Measurements from ENCODE around the gene CAMK1D. TPM values are rescaled to one million over a fixed set of nuclear protein-coding genes. Genes with fewer than 3 reads are reported as not detected.

The CAMK1D gene
- total and polyA plus RNA-seq, 10 of the 15 experiments (the other 5 are each of a cell fraction or from before 2014, with no cell fraction given) = 2.1 to 35.5 (median 14.7) TPM

DNA sequence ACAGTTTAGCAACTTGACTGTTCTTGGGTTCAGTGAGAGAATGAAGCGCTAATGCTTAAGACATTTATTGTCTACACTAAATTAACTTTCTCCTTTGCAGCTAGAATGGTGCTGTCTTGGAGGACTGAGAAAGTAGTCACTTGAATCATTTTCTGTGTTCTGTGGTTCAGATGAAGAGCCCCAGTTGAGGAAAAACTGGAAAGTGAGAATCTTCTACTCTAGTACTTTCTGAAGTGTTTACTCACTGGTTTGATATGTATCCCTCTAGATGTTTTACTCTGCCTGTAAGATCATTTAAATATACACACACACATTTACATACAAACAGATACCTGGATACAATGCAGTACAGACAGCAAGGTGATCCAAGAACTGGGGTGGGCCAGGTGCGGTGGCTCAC lies 308.1 kb downstream of the CAMK1D start (continued):
- TF ChIP-seq TCF12 (IDR thresholded peaks at IDR 0.05; ENCODE audit: low read depth, low read length) (no peak), PAX5 (IDR thresholded peaks at IDR 0.05; ENCODE audit: borderline replicate concordance, low read depth, low read length) (no peak), EED (IDR thresholded peaks at IDR 0.05; ENCODE audit: low read depth) (no peak), SMARCA5 (IDR thresholded peaks at IDR 0.05) (no peak), CBX5 (IDR thresholded peaks at IDR 0.05; ENCODE audit: low read depth) (no peak), RFX5 (IDR thresholded peaks at IDR 0.05; ENCODE audit: low read depth, low read length) (no peak), RELA (IDR thresholded peaks at IDR 0.05; ENCODE audit: borderline replicate concordance, partially characterized antibody) (no peak), PBX3 (IDR thresholded peaks at IDR 0.05; ENCODE audit: insufficient replicate concordance, low read depth, low read length) (no peak), ASH2L (IDR thresholded peaks at IDR 0.05; ENCODE audit: borderline replicate concordance, low read depth) (no peak)
- TF ChIP-seq, protein P1, sequence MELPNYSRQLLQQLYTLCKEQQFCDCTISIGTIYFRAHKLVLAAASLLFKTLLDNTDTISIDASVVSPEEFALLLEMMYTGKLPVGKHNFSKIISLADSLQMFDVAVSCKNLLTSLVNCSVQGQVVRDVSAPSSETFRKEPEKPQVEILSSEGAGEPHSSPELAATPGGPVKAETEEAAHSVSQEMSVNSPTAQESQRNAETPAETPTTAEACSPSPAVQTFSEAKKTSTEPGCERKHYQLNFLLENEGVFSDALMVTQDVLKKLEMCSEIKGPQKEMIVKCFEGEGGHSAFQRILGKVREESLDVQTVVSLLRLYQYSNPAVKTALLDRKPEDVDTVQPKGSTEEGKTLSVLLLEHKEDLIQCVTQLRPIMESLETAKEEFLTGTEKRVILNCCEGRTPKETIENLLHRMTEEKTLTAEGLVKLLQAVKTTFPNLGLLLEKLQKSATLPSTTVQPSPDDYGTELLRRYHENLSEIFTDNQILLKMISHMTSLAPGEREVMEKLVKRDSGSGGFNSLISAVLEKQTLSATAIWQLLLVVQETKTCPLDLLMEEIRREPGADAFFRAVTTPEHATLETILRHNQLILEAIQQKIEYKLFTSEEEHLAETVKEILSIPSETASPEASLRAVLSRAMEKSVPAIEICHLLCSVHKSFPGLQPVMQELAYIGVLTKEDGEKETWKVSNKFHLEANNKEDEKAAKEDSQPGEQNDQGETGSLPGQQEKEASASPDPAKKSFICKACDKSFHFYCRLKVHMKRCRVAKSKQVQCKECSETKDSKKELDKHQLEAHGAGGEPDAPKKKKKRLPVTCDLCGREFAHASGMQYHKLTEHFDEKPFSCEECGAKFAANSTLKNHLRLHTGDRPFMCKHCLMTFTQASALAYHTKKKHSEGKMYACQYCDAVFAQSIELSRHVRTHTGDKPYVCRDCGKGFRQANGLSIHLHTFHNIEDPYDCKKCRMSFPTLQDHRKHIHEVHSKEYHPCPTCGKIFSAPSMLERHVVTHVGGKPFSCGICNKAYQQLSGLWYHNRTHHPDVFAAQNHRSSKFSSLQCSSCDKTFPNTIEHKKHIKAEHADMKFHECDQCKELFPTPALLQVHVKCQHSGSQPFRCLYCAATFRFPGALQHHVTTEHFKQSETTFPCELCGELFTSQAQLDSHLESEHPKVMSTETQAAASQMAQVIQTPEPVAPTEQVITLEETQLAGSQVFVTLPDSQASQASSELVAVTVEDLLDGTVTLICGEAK (IDR thresholded peaks at IDR 0.05; ENCODE audit: borderline replicate concordance) = no peak

All from GM12878 (cell line).